HepG2 (cell line): ENCODE results near the gene GPN2. TPM values are rescaled to one million over a fixed set of nuclear protein-coding genes. Genes with fewer than 3 reads are reported as not detected.

Experiments used
- ARID5B ChIP-seq: IDR thresholded peaks from 2 replicates; pipeline ENCODE4 v1.4.0; 2020; ENCODE audit warnings: mild to moderate bottlenecking, missing genetic modification reagents
- CREB3 ChIP-seq: sonication (generic); formaldehyde crosslinking; IDR thresholded peaks from 2 replicates; pipeline ENCODE4 v1.5.0; 2020; ENCODE audit warnings: missing genetic modification reagents
- GPN1 ChIP-seq: sonication (generic); formaldehyde crosslinking; IDR thresholded peaks from 2 replicates; pipeline ENCODE4 v1.5.1; 2020; ENCODE audit warnings: missing genetic modification reagents, borderline replicate concordance
- NBN ChIP-seq: fragments of 450-650 bp; conservative IDR thresholded peaks from 2 replicates; pipeline ENCODE4 v1.6.1; 2017
- NFE2 ChIP-seq: sonication (generic); formaldehyde crosslinking; IDR thresholded peaks from 2 replicates; pipeline ENCODE4 v1.4.0; 2020; ENCODE audit warnings: missing genetic modification reagents
- RNF219 ChIP-seq: sonication (generic); formaldehyde crosslinking; IDR thresholded peaks from 2 replicates; pipeline ENCODE4 v1.5.0; 2020; ENCODE audit warnings: mild to moderate bottlenecking, missing genetic modification reagents
- RXRA ChIP-seq: sonication (generic); formaldehyde crosslinking; IDR thresholded peaks from 2 replicates; pipeline ENCODE4 v1.5.1; 2020; ENCODE audit warnings: missing genetic modification reagents
- TARDBP ChIP-seq: sonication (generic); formaldehyde crosslinking; IDR thresholded peaks from 2 replicates; pipeline ENCODE4 v1.8.0; 2022; ENCODE audit warnings: mild to moderate bottlenecking, missing genetic modification reagents
- UBTF ChIP-seq: sonication (generic); formaldehyde crosslinking; IDR thresholded peaks from 2 replicates; pipeline ENCODE4 v1.4.0; 2020; ENCODE audit warnings: mild to moderate bottlenecking, missing genetic modification reagents
- ZBTB21 ChIP-seq: sonication (generic); formaldehyde crosslinking; IDR thresholded peaks from 2 replicates; pipeline ENCODE4 v1.4.0; 2020; ENCODE audit warnings: missing genetic modification reagents
- ZFP41 ChIP-seq: sonication (generic); formaldehyde crosslinking; IDR thresholded peaks from 2 replicates; pipeline ENCODE4 v1.4.0; 2020; ENCODE audit warnings: mild to moderate bottlenecking, missing genetic modification reagents, borderline replicate concordance
- ZMAT3 ChIP-seq: sonication (generic); formaldehyde crosslinking; conservative IDR thresholded peaks from 2 replicates; pipeline ENCODE4 v1.7.0; 2021; ENCODE audit warnings: missing genetic modification reagents
- ZNF441 ChIP-seq: sonication (generic); formaldehyde crosslinking; IDR thresholded peaks from 2 replicates; pipeline ENCODE4 v1.7.0; 2021; ENCODE audit warnings: missing genetic modification reagents, borderline replicate concordance
- ZNF652 ChIP-seq: IDR thresholded peaks from 2 replicates; pipeline ENCODE4 v1.6.1; 2016; ENCODE audit warnings: low read depth, borderline replicate concordance
- ZNF850 ChIP-seq: sonication (generic); formaldehyde crosslinking; conservative IDR thresholded peaks from 2 replicates; pipeline ENCODE4 v1.9.0; 2021; ENCODE audit warnings: mild to moderate bottlenecking, missing genetic modification reagents
- ZSCAN20 ChIP-seq: sonication (generic); formaldehyde crosslinking; IDR thresholded peaks from 2 replicates; pipeline ENCODE4 v1.4.0; 2020; ENCODE audit warnings: missing genetic modification reagents, mild to moderate bottlenecking, borderline replicate concordance
- ZUFSP ChIP-seq: sonication (generic); formaldehyde crosslinking; IDR thresholded peaks from 2 replicates; pipeline ENCODE4 v1.9.0; 2021; ENCODE audit warnings: missing genetic modification reagents, mild to moderate bottlenecking, borderline replicate concordance
- polyA plus RNA-seq, 8 experiments: library from polyadenylated mRNA; depleted of rRNA in 3 of 8; stranded (reverse) in 7 of 8; unstranded in 1 of 8; fragments of >200 nt; fragmentation: Illumina TruSeq in 4 of 8; extraction: Trizol in 4 of 8; gene quantifications; 2 replicates each; pipeline versions ENCODE4 v1.2.1 to v1.2.3, GENCODE V29; 2011 to 2016; ENCODE audit warnings: low read depth in 4 of 8, missing spikeins in 1 of 8, mixed read lengths in 1 of 8; ENCODE audit not compliant: insufficient read depth in 1 of 8
- total RNA-seq, 5 experiments: library from RNA; depleted of rRNA; stranded (reverse); fragments of >200 nt; fragmentation: Illumina TruSeq; extraction: Trizol; gene quantifications; 2 replicates each; pipeline ENCODE4 v1.2.3, GENCODE V29; 2016; ENCODE audit warnings: low read depth in 1 of 5

Gene GPN2
- total and polyA plus RNA-seq, 2 of the 13 experiments (the other 11 are each of a cell fraction or from before 2014, with no cell fraction given), result 19.3 to 38.9 TPM

- no peak for TF ChIP-seq ZSCAN20
- TF ChIP-seq NBN, result no peak
- TF ChIP-seq GPN1 (CRISPR knock-in tag), result no peak
- TF ChIP-seq ZNF652 (CRISPR knock-in tag), result no peak; the same call in 1 of the 2 replicates
- TF ChIP-seq RNF219 (CRISPR knock-in tag), result no peak
- TF ChIP-seq ZNF850, result no peak
- no peak for TF ChIP-seq ZUFSP (CRISPR knock-in tag)
- TF ChIP-seq UBTF (CRISPR knock-in tag), result peak; percentile 71
- peak; percentile 63 for TF ChIP-seq RXRA (CRISPR knock-in tag)
- TF ChIP-seq CREB3 (CRISPR knock-in tag), result no peak
- TF ChIP-seq ARID5B (CRISPR knock-in tag), result peak; percentile 71
- TF ChIP-seq ZBTB21, result no peak
- TF ChIP-seq ZNF441 (CRISPR knock-in tag), result no peak
- TF ChIP-seq TARDBP (CRISPR knock-in tag), result peak; percentile 92
- no peak for TF ChIP-seq ZFP41 (CRISPR knock-in tag)
- peak; percentile 77 for TF ChIP-seq ZMAT3
- TF ChIP-seq NFE2 (CRISPR knock-in tag), result no peak
Observed at GRCh38 chr1:26900001-26900814, 10.1 kb upstream of the GPN2 start, which contains the start of gene GPATCH3 (continued).
